Colonic mucosa (tissue), 4 donors: Measurements from ENCODE around the gene TTC28. TPM values are rescaled to one million over a fixed set of nuclear protein-coding genes. Genes with fewer than 3 reads are reported as not detected.

Experiments
- DNase-seq: peaks from one replicate; pipeline ENCODE4 v3.0.0-alpha.2; 2020
- H3K27ac ChIP-seq: fragments of 200-600 bp; one replicate; pipeline ENCODE4 v1.8.0; 2021
- H3K27me3 ChIP-seq: fragments of 200-600 bp; one replicate; pipeline ENCODE4 v1.8.0; 2021
- H3K36me3 ChIP-seq: fragments of 200-600 bp; one replicate; pipeline ENCODE4 v1.8.0; 2021
- H3K4me1 ChIP-seq: fragments of 200-600 bp; one replicate; pipeline ENCODE4 v1.8.0; 2021; ENCODE audit warnings: mild to moderate bottlenecking
- H3K4me3 ChIP-seq: fragments of 200-600 bp; one replicate; pipeline ENCODE4 v1.8.0; 2021
- H3K9ac ChIP-seq, 2 donors: one replicate each; pipeline ENCODE4 v1.7.0; 2013; ENCODE audit warnings: control low read depth in 2 of 2, low read depth in 2 of 2, low read length in 2 of 2
- H3K9me3 ChIP-seq: fragments of 200-600 bp; one replicate; pipeline ENCODE4 v1.8.0; 2021
- intact Hi-C: fragments of 100-400 bp; cut with DNase I; formaldehyde crosslinking; loops from one replicate; pipeline ENCODE4 v1.14.1; 2022
- total RNA-seq, 2 donors: library from RNA; stranded (reverse); fragmentation: NEBNext Ultra II Directional in 1 of 2; extraction: Animal tissue kit (Norgen Biotek cat#: 25700) in 1 of 2; gene quantifications; one replicate each; pipeline ENCODE4 v1.2.1, GENCODE V29; 2021
- TF ChIP-seq, protein P1 (sequence below): fragments of 200-600 bp; IDR thresholded peaks from one replicate; pipeline ENCODE4 v1.8.0; 2022; ENCODE audit warnings: antibody characterized with exemption, mild to moderate bottlenecking
- donor health status: healthy.
- donor health status: DM: no; HTN: no; CAD: no.
- donor health status: DM: no; HTN: no; CAD: no.

The TTC28 gene
- total RNA-seq, 2 donors from 2014 or later, result 6.6 to 9.2 TPM

- TF ChIP-seq, protein P1, sequence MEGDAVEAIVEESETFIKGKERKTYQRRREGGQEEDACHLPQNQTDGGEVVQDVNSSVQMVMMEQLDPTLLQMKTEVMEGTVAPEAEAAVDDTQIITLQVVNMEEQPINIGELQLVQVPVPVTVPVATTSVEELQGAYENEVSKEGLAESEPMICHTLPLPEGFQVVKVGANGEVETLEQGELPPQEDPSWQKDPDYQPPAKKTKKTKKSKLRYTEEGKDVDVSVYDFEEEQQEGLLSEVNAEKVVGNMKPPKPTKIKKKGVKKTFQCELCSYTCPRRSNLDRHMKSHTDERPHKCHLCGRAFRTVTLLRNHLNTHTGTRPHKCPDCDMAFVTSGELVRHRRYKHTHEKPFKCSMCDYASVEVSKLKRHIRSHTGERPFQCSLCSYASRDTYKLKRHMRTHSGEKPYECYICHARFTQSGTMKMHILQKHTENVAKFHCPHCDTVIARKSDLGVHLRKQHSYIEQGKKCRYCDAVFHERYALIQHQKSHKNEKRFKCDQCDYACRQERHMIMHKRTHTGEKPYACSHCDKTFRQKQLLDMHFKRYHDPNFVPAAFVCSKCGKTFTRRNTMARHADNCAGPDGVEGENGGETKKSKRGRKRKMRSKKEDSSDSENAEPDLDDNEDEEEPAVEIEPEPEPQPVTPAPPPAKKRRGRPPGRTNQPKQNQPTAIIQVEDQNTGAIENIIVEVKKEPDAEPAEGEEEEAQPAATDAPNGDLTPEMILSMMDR, result no peak
- Histone ChIP-seq H3K9ac (no peak overlapping the region), H3K4me3 (no peak overlapping the region), H3K4me1 (no peaks in the 10 kb centered on the region), H3K36me3 (no peaks in the 10 kb centered on the region), H3K9me3 (no peaks in the 10 kb centered on the region), H3K27ac (no peak overlapping the region), H3K27me3 (no peaks in the 10 kb centered on the region)
- no peak for DNase-seq
- intact Hi-C loops, result no loop called here
These were observed 532.2 kb downstream of the TTC28 start for GRCh38 chr22:28147401-28147800.

DNA sequence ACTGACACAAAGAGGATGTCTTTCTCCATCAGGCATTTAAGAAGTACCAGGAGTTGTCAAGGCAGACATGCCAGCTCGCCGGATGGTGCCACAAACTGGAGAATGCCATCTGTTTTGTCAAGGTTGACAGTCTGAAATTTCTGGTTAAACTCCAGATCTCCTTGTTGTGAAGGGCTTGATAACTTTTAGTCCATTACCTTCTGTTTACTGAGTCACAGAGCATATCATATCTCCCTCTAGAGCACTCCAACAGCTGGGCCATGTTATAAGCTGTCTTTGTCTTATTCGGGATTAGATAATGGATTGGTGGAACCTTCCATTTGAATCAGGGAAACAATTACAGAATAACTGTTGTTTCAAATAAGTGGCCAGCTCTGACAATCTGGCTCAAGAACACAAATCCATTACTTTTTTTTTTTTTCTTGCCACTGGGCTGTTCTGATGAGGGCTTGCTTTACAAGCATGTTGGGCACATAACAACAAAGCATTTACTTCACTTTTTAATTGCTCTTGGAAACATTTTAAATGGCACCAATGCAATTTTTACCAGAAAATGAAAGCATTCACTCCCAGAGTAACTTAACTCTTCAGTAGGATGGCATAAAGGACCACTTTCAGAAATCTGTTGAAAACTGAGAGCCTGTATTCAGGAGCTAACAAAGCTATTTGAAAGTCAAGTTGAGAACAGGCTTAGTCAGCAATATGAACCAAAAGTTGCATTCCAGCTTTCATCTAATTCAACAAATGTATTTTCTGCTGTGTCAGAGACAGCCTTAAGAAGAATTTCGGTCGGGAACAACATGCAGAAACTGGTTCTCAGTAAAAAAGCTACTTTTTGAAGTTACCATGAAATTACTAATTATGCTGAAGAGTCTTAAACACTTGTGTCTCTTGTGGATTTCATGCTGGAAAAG, 533.0 kb downstream of the TTC28 start:
- TF ChIP-seq, protein P1, result no peak
- DNase-seq, result no peak
- no peak overlapping the region for H3K27ac ChIP-seq
- H3K27me3 ChIP-seq, result no peaks in the 10 kb centered on the region
- no peaks in the 10 kb centered on the region for H3K9me3 ChIP-seq
- H3K4me1 ChIP-seq, result no peaks in the 10 kb centered on the region
- H3K4me3 ChIP-seq, result no peak overlapping the region
- intact Hi-C loops, result no loop called here
- H3K36me3 ChIP-seq, result no peaks in the 10 kb centered on the region
- no peak overlapping the region for H3K9ac ChIP-seq

GRCh38 chr22:28143961-28144745, 535.5 kb downstream of the TTC28 start:
- Histone ChIP-seq H3K27me3 (no peaks in the 10 kb centered on the region), H3K9ac (no peak overlapping the region), H3K36me3 (no peaks in the 10 kb centered on the region), H3K4me1 (no peaks in the 10 kb centered on the region), H3K9me3 (no peaks in the 10 kb centered on the region), H3K4me3 (no peak overlapping the region), H3K27ac (no peak overlapping the region)
- no peak for DNase-seq
- TF ChIP-seq, protein P1, result no peak
- intact Hi-C loops, result no loop called here

DNA sequence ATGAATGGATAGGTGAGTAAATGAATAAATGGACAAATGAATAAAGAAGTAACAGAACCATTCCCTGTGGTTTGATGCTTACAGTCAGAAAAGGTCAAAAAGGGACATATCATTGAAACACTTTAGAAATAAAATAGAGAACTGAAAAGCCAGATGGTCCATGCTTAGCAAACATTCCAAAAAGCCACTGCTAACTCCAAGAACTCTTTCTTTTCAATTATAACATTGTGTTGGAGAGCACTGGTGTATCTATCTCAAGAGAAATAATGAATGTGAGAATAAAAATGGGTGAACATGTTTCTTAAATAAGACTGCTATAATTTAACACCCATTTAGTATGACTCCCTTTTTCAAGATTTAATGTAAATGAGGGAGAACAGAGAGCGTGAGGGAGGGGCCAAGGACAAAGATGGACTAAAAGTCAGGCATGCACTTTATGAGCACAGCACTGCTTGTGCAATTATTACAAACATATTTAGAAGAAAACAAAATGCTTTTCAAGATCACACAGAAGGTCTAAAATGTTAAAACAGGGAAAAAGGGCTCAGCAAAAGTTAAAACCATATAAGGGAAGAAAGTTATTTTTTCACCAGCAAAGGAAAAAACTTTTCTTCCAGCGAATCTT, 536.3 kb downstream of the TTC28 start:
- no peaks in the 10 kb centered on the region for H3K27me3 ChIP-seq
- no peaks in the 10 kb centered on the region for H3K36me3 ChIP-seq
- no peak overlapping the region for H3K27ac ChIP-seq
- H3K9ac ChIP-seq, result no peak overlapping the region
- TF ChIP-seq, protein P1, result no peak
- no peaks in the 10 kb centered on the region for H3K4me1 ChIP-seq
- H3K9me3 ChIP-seq, result no peaks in the 10 kb centered on the region
- H3K4me3 ChIP-seq, result no peak overlapping the region
- no peak for DNase-seq
- intact Hi-C loops, result no loop called here

- no peak for DNase-seq
- Histone ChIP-seq H3K27me3 (no peaks in the 10 kb centered on the region), H3K27ac (no peak overlapping the region), H3K36me3 (no peaks in the 10 kb centered on the region), H3K9me3 (no peaks in the 10 kb centered on the region), H3K4me3 (no peak overlapping the region), H3K9ac (no peak overlapping the region), H3K4me1 (no peaks in the 10 kb centered on the region)
- intact Hi-C loops, result no loop called here
- TF ChIP-seq, protein P1, result no peak
These were observed 537.2 kb downstream of the TTC28 start for GRCh38 chr22:28142361-28142961.
